ENCODE measurements around the gene LRRC8B. TPM values are rescaled to one million over a fixed set of nuclear protein-coding genes. Genes with fewer than 3 reads are reported as not detected.

Gene LRRC8B
- total and polyA plus RNA-seq, 2 of the 8 experiments (the other 6 are each of a cell fraction or from before 2014, with no cell fraction given), result 18.4 to 29.2 TPM

DNA sequence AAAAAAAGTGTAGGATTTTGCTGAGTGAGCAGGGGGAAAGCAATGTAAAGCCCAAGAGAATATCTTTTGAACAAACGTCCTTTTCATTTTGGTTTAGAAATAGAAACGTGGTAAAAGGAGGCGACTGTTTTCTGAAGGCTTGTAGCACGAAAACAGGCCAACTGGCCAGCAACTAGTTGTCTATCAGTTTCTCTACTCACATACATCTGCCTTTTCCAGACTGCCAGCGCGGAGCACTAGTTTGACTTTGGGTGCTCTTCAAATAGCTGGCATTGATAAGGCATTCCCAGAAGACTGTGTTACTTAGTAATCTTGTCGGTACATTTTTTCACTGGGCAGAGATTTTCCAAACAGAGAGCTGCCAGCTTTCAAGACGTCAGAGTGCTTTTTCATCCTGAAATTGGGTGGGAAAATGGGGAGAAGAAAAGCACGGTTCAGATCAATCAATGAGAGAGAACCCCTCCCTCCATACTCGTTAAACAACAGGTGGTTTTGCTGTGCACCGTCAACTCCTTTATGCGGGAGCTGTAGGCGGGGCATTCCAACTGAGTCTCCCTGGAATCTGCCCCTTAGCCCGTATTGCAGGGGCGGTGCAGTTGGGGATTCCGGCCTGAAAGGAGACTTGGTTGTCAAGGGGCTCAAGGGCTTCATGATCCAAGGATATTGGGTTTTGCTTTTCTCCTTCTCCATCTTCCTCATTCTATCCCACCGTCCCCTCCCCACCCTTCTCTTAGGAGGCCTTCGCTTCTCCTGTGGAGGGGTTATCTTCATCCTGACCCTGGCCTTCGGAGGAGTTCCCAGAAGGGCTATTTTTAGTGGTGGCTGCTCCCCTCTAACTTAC is 107.4 kb downstream of the LRRC8B start:
- no peak overlapping the region for H3K18ac ChIP-seq (ENCODE audit: extremely low read depth, low read length)
- POLR2A ChIA-PET (ENCODE audit: partially characterized antibody), result interaction anchor here (0.6 to 1.9 kb wide), 3 partner anchors 12 to 131 kb away, joined by 3 to 4 read pairs (median 4); no protein-coding TSS in a partner anchor
- peak overlapping the region; percentile 57 to 74 (median 72) for H3K4me3 ChIP-seq (ENCODE audit: extremely low read depth in 1 of 4, insufficient read depth in 2 of 4, low read depth in 3 of 4, low read length in 4 of 4)
- TF ChIP-seq KDM5A (IDR thresholded peaks at IDR 0.05; ENCODE audit: low read length), result no peak
- TF ChIP-seq JUN (IDR thresholded peaks at IDR 0.05; ENCODE audit: low read depth, low read length), result no peak
- no peak for TF ChIP-seq NRF1 (IDR thresholded peaks at IDR 0.05; ENCODE audit: low read depth, low read length)
- TF ChIP-seq EGR1 (IDR thresholded peaks at IDR 0.05; ENCODE audit: borderline replicate concordance, low read depth, low read length), result no peak
- TF ChIP-seq TEAD4 (IDR thresholded peaks at IDR 0.05; ENCODE audit: low read depth, low read length), result peak; percentile 74
- TF ChIP-seq HDAC2 (IDR thresholded peaks at IDR 0.05; ENCODE audit: borderline replicate concordance in 1 of 2, low read depth in 2 of 2, low read length in 2 of 2), result peak in 1 of 2 experiments; percentile 38; a peak in 1 of 4 replicates
- no peak for TF ChIP-seq KDM4A (IDR thresholded peaks at IDR 0.05; ENCODE audit: low read depth, low read length, severe bottlenecking)
- no peak for TF ChIP-seq ASH2L (IDR thresholded peaks at IDR 0.05; ENCODE audit: low read length)
- TF ChIP-seq TBP (IDR thresholded peaks at IDR 0.05; ENCODE audit: low read depth, low read length), result no peak
- no peak for TF ChIP-seq GTF2F1 (IDR thresholded peaks at IDR 0.05; ENCODE audit: borderline replicate concordance, low read depth, low read length)
- TF ChIP-seq POU5F1 (IDR thresholded peaks at IDR 0.05; ENCODE audit: low read depth, low read length), result no peak
- TF ChIP-seq RBBP5 (IDR thresholded peaks at IDR 0.05; ENCODE audit: borderline replicate concordance, low read depth, low read length), result no peak

More for the DNA sequence above, 107.4 kb downstream of the LRRC8B start:
- Histone ChIP-seq H4K5ac (ENCODE audit: insufficient read length, low read depth, low read length) (no peak overlapping the region), H3K4me2 (ENCODE audit: insufficient read depth in 1 of 2, low read depth in 2 of 2, low read length in 2 of 2) (peak overlapping the region; percentile 85 to 88), H3K27ac (ENCODE audit: low read depth, low read length) (no peak overlapping the region), H3K23ac (ENCODE audit: insufficient read length) (no peak overlapping the region), H4K20me1 (replicated peaks in 1 of 2; ENCODE audit: control insufficient read depth in 1 of 2, insufficient read depth in 2 of 2, low read length in 2 of 2) (no peaks in the 10 kb centered on the region), H2BK20ac (ENCODE audit: low read length) (no peak overlapping the region), H2BK5ac (ENCODE audit: low read depth, low read length) (no peak overlapping the region), H3K9me3 (ENCODE audit: insufficient read depth in 2 of 2, low read depth in 1 of 2, low read length in 1 of 2) (no peaks in the 10 kb centered on the region), H2BK12ac (ENCODE audit: low read depth, low read length) (no peak overlapping the region), H2BK15ac (ENCODE audit: low read length) (no peak overlapping the region; the same call in 1 of the 2 replicates), H3K4me1 (replicated peaks in 1 of 4; ENCODE audit: control insufficient read depth in 3 of 4, insufficient read depth in 4 of 4, low read length in 3 of 4) (peaks cover 0 to 10% (median 7%) of the 10 kb centered on the region in 4 experiments; a peak in 5 of 7 replicates), H3K9ac (replicated peaks in 1 of 4; ENCODE audit: extremely low read depth in 1 of 4, low read depth in 3 of 4, low read length in 3 of 4) (peak overlapping the region in 2 of 4 experiments; percentile 1 to 29; a peak in 4 of 7 replicates), H3K27me3 (replicated peaks in 1 of 4; ENCODE audit: control insufficient read depth in 3 of 4, extremely low read depth in 1 of 4, insufficient read depth in 3 of 4, low read length in 3 of 4) (peaks cover 0 to 23% (median 18%) of the 10 kb centered on the region in 4 experiments; a peak in 5 of 7 replicates), H3K23me2 (ENCODE audit: low read depth, low read length) (peaks cover 18% of the 10 kb centered on the region), H3K14ac (ENCODE audit: insufficient read length) (no peak overlapping the region), H4K91ac (replicated peaks; ENCODE audit: insufficient read length, low read length) (no peak overlapping the region), H3K79me2 (ENCODE audit: control insufficient read depth in 1 of 2, insufficient read depth in 2 of 2, low read length in 2 of 2) (no peaks in the 10 kb centered on the region), H3K4ac (replicated peaks; ENCODE audit: insufficient read length, low read depth, low read length) (no peak overlapping the region), H3K56ac (replicated peaks; ENCODE audit: insufficient read length, low read depth, low read length) (peak overlapping the region; percentile 32), H2AK5ac (ENCODE audit: low read depth, low read length) (no peak overlapping the region), H4K8ac (ENCODE audit: extremely low read depth, insufficient read depth, low read length) (no peak overlapping the region; the same call in 1 of the 2 replicates), H3K36me3 (ENCODE audit: control insufficient read depth in 2 of 4, insufficient read depth in 4 of 4, low read length in 3 of 4) (no peaks in the 10 kb centered on the region), H2AFZ (ENCODE audit: low read length) (peak overlapping the region; percentile 79), H3K79me1 (ENCODE audit: low read depth, low read length) (no peaks in the 10 kb centered on the region), H2BK120ac (replicated peaks; ENCODE audit: low read depth, low read length) (no peak overlapping the region)
- FAIRE-seq (peak; percentile 71), DNase-seq (ENCODE audit: low read depth in 1 of 2, low spot score in 2 of 2) (peak in 1 of 2 experiments; percentile 66)
- CTCF ChIA-PET (ENCODE audit: partially characterized antibody), result interaction anchor here (0.7 to 9.7 kb wide), 9 partner anchors 9 to 131 kb away, joined by 3 to 101 read pairs (median 4); no protein-coding TSS in a partner anchor
- 30% methylated on average over 18 of the region's 19 CpGs; no CpG with 5 or more reads in 1 of the 2 experiments for WGBS, 2 experiments (ENCODE audit: extremely low coverage in 1 of 2, insufficient coverage in 1 of 2, insufficient read length in 1 of 2, insufficient replicate concordance in 2 of 2, low coverage in 1 of 2, low lambda C conversion rate in 2 of 2, missing lambda C conversion rate in 1 of 2)

Data from H1 (cell line).